KMS-11 (cell line): ENCODE data around the gene FAM118A.
A peak's percentile ranks its signal among the peaks of the same experiment; 100 is the strongest.
"Not testable (repeated sequence)": the region's sequence is repeated elsewhere in the genome, so short reads cannot be mapped to it uniquely, and the experiment has no call there.

ENCODE experiments used
- H2AFZ ChIP-seq: fragments of 200-600 bp; sonication (generic); 2 replicates; pipeline ENCODE4 v1.6.1; 2016; ENCODE audit warnings: antibody characterized with exemption, mixed run types, low read depth
- H3K27ac ChIP-seq: fragments of 200-600 bp; sonication (generic); 2 replicates; pipeline ENCODE4 v1.6.1; 2016; ENCODE audit warnings: mild to moderate bottlenecking, mixed run types
- H3K27me3 ChIP-seq: fragments of 200-600 bp; sonication (generic); 2 replicates; pipeline ENCODE4 v1.6.1; 2017; ENCODE audit warnings: mild to moderate bottlenecking, low read depth, mixed run types, moderate library complexity; ENCODE audit not compliant: insufficient read depth
- H3K36me3 ChIP-seq: fragments of 200-600 bp; sonication (generic); 2 replicates; pipeline ENCODE4 v1.6.1; 2017; ENCODE audit warnings: mild to moderate bottlenecking, mixed run types; ENCODE audit not compliant: insufficient read depth
- H3K4me1 ChIP-seq: fragments of 200-600 bp; sonication (generic); 2 replicates; pipeline ENCODE4 v1.6.1; 2016; ENCODE audit warnings: mild to moderate bottlenecking, low read depth, mixed run types; ENCODE audit not compliant: poor library complexity, severe bottlenecking
- H3K4me2 ChIP-seq: fragments of 200-600 bp; sonication (generic); 2 replicates; pipeline ENCODE4 v1.7.0; 2016; ENCODE audit warnings: mild to moderate bottlenecking, mixed run types
- H3K4me3 ChIP-seq: fragments of 200-600 bp; sonication (generic); IDR thresholded peaks from 2 replicates; pipeline ENCODE4 v1.6.1; 2017; ENCODE audit warnings: low read depth, low read length, mixed read lengths; ENCODE audit not compliant: insufficient read depth
- H3K79me2 ChIP-seq: fragments of 200-600 bp; sonication (generic); 2 replicates; pipeline ENCODE4 v1.6.1; 2016; ENCODE audit warnings: low read depth, mixed run types; ENCODE audit not compliant: insufficient read depth
- H3K9ac ChIP-seq: fragments of 200-600 bp; sonication (generic); 2 replicates; pipeline ENCODE4 v1.6.1; 2016; ENCODE audit warnings: mild to moderate bottlenecking, mixed run types
- H4K20me1 ChIP-seq: fragments of 200-600 bp; sonication (generic); 2 replicates; pipeline ENCODE4 v1.6.1; 2016; ENCODE audit warnings: mild to moderate bottlenecking, mixed run types; ENCODE audit not compliant: insufficient read depth
- TF ChIP-seq, protein P1 (sequence below): fragments of 200-600 bp; sonication (generic); conservative IDR thresholded peaks from 2 replicates; pipeline ENCODE4 v1.6.1; 2017; ENCODE audit warnings: low read depth, mild to moderate bottlenecking, antibody characterized with exemption, low read length, moderate library complexity, mixed read lengths

FAM118A gene

DNA sequence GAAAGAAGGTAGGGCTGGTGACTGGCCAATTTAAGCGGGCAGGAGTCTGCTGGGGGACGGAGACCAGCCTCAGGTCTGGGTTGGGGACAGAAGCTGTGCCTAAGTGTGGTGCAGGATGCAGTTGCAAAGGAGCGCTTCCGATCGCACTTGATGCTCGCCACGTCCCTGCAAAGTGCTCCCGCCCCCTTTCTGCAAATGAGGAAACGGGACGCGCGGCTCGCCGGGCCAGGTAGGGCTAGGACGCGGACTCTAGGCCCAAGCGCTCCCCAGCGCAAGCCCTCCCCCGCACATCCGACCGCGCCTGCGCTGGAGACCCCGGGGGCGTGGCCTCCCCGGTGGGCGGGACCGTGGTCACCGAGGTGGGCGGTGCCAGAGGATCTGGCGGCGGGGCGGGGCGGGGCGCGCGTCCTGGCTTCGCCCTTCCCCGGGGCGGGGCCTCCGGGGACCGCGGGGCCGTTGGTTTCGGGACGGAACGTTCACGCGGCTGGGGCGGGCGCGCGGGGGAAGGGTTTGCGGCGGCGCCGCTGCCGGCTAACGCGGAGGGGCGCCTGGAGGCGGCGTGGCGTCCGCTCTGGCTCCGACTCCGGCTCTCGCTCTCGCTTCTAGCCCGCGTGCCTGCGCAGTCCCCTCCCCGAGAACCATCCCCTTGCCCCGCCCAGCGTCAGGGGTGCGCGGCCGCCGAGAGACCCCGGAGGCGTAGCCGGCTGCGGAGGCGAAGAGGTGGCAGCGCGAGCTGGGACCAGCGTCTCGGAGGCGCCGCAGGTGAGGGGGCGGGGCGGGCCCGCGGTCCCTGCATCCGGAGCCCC is at the start of gene FAM118A:
Gene FAM118A, plus strand, starts transcription at position 513 of the 806 bp plus-strand sequence. CDS start 12,446 bp downstream, outside the sequence.
- Histone ChIP-seq H3K36me3 (no peaks in the 10 kb centered on the region), H3K4me3 (no peak within 1 kb of the TSS), H4K20me1 (no peaks in the 10 kb centered on the region), H3K4me2 (peak within 1 kb of the TSS; percentile 94), H3K27me3 (no peaks in the 10 kb centered on the region), H3K79me2 (peaks cover 43% of the 10 kb centered on the region), H3K27ac (peak within 1 kb of the TSS; percentile 49), H3K9ac (peak within 1 kb of the TSS; percentile 81), H3K4me1 (peaks cover 19% of the 10 kb centered on the region), H2AFZ (peak within 1 kb of the TSS; percentile 95)
- TF ChIP-seq, protein P1, sequence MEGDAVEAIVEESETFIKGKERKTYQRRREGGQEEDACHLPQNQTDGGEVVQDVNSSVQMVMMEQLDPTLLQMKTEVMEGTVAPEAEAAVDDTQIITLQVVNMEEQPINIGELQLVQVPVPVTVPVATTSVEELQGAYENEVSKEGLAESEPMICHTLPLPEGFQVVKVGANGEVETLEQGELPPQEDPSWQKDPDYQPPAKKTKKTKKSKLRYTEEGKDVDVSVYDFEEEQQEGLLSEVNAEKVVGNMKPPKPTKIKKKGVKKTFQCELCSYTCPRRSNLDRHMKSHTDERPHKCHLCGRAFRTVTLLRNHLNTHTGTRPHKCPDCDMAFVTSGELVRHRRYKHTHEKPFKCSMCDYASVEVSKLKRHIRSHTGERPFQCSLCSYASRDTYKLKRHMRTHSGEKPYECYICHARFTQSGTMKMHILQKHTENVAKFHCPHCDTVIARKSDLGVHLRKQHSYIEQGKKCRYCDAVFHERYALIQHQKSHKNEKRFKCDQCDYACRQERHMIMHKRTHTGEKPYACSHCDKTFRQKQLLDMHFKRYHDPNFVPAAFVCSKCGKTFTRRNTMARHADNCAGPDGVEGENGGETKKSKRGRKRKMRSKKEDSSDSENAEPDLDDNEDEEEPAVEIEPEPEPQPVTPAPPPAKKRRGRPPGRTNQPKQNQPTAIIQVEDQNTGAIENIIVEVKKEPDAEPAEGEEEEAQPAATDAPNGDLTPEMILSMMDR, result no peak

DNA sequence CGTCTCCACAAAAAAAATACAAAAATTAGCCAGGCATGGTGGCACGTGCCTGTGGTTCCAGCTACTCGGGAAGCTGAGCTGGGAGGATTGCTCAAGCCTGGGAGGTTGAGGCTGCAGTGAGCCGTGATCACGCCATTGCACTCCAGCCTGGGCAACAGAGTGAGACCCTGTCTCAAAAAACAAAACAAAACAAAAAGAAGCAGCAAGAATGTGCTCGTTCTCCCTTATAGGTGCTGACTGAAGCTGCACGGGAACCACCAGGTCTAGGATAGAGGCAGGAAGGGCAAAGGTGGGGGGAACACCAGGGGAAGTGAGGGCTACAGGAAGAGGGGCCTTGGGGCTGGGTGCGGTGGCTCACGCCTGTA is 49.4 kb upstream of the FAM118A start:
- H4K20me1 ChIP-seq, H3K36me3 ChIP-seq, H3K4me3 ChIP-seq, H3K27me3 ChIP-seq, H2AFZ ChIP-seq, H3K4me2 ChIP-seq, H3K27ac ChIP-seq, H3K79me2 ChIP-seq, H3K9ac ChIP-seq: not testable (repeated sequence)
- H3K4me1 ChIP-seq, result peaks cover 11% of the 10 kb centered on the region

DNA sequence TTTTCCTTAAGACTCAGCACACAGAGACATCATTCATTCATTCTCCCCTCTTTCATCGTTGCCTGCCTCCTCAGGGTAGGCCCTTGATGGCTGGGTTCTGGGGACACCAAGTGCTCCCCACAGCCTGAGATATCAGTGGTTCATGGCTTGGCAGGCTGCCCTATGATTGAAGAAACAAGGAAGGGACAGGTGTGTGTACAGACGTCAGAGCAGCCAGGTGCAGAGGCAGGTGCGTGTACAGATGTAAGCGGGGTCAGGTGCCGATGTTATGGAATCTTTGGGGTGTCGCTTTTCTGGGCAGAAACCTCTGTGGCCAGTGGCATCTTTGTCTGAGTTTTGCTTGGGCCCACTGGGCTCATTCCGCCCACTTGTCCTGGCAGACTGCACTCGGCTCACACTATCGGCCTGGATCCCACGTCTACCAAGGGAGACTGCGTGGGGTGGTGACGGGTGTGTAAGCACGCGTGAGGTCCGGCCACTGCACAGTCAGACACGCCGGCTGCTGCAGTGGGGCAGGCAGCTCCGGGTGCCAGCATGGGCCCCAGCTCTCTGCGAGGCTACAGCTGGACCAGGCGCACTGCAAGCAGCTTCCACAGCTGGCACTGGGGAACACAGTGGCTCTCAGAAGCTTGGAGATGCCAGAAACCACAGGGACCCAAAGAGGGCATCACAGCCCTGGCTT is 48.2 kb upstream of the FAM118A start:
- no peak overlapping the region for H2AFZ ChIP-seq
- peaks cover 11% of the 10 kb centered on the region for H3K4me1 ChIP-seq
- TF ChIP-seq, protein P1, result no peak
- H3K79me2 ChIP-seq, result no peaks in the 10 kb centered on the region
- H4K20me1 ChIP-seq, result no peaks in the 10 kb centered on the region
- H3K4me3 ChIP-seq, result no peak overlapping the region
- H3K4me2 ChIP-seq, result no peak overlapping the region
- no peak overlapping the region for H3K9ac ChIP-seq
- H3K36me3 ChIP-seq, result no peaks in the 10 kb centered on the region
- H3K27ac ChIP-seq, result no peak overlapping the region
- H3K27me3 ChIP-seq, result peaks cover 9% of the 10 kb centered on the region; the same call in 1 of the 2 replicates

DNA sequence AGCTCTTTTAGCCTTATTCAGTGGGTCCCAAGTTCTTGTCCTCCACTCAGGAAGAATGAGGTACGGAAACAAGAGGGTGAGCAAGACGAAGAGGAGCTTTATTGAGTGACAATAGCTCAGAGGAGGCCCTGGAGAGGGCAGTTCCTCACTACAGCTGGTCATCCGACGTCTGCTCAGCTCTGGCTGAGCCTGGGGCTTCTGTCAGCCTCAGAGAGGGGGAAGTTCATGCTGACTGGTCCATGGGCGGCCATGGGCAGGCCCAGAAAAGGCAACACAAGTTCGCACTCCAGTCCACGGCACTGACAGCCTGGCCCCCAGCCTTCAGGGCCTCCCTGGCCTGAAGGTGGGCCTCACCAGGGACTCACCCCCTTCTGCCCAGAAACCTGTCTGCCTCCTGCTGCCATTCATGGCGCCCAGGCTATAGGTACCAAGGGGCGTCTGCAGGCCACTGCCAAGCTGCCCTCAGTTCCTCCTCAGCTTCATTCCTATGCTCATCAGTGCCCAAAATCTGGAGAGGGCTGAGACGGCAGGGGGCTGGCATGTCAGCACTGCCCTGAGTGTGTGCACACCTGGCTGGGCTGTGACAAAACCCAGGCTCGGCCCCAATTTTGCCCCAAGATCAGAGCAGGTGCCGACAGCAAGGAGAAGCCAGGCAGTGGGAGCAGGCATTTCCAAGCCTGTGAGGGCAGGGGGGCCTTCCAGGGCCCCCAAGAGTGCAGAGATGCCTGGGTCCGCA is 47.4 kb upstream of the FAM118A start:
- TF ChIP-seq, protein P1, result no peak
- Histone ChIP-seq H3K36me3 (no peaks in the 10 kb centered on the region), H3K9ac (no peak overlapping the region), H3K79me2 (no peaks in the 10 kb centered on the region), H3K27ac (no peak overlapping the region), H3K4me3 (no peak overlapping the region), H3K27me3 (peaks cover 9% of the 10 kb centered on the region; the same call in 1 of the 2 replicates), H3K4me1 (peaks cover 11% of the 10 kb centered on the region), H2AFZ (no peak overlapping the region), H4K20me1 (no peaks in the 10 kb centered on the region), H3K4me2 (no peak overlapping the region)
